Body of pancreas (tissue), 4 donors: ENCODE data around the gene IGSF9. TPM values are rescaled to one million over a fixed set of nuclear protein-coding genes. Genes with fewer than 3 reads are reported as not detected.

Experiments used
- ATAC-seq: fragments of 150-250 bp; one replicate; pipeline ENCODE4 v1.9.1; 2016
- DNase-seq, 4 donors: peaks; one replicate each; pipeline ENCODE4 v3.0.0-alpha.2; 2019
- H3K27ac ChIP-seq, 4 donors: fragments of 200-600 bp; sonication (generic); 1 replicate in 3 of 4; 2 replicates in 1 of 4; pipeline versions ENCODE4 v1.5.1 to v1.6.1; 2016 to 2019; ENCODE audit warnings: mild to moderate bottlenecking in 1 of 4, mixed read lengths in 1 of 4, moderate library complexity in 1 of 4
- H3K27me3 ChIP-seq, 2 donors: fragments of 200-600 bp; sonication (generic); one replicate each; pipeline ENCODE4 v1.6.0; 2016; ENCODE audit warnings: mild to moderate bottlenecking in 1 of 2
- H3K36me3 ChIP-seq, 2 donors: fragments of 200-600 bp; sonication (generic); replicated peaks in 1 of 2; 2 replicates each; pipeline ENCODE4 v1.5.1; 2016; ENCODE audit warnings: low read depth in 2 of 2; ENCODE audit not compliant: insufficient read depth in 1 of 2
- H3K4me1 ChIP-seq: fragments of 200-600 bp; sonication (generic); one replicate; pipeline ENCODE4 v1.6.0; 2016
- H3K4me3 ChIP-seq, 2 donors: fragments of 200-600 bp; sonication (generic); 1 replicate in 1 of 2; 2 replicates in 1 of 2; pipeline ENCODE4 v1.5.1; 2016 to 2019
- H3K9me3 ChIP-seq, 3 donors: fragments of 200-600 bp; sonication (generic); 1 replicate in 2 of 3; 2 replicates in 1 of 3; pipeline ENCODE4 v1.5.1; 2016
- CTCF ChIP-seq, 7 experiments: fragments of 450-650 bp in 4 of 7; fragments of 200-600 bp in 3 of 7; sonication (generic) in 3 of 7; IDR thresholded peaks; one replicate each; pipeline ENCODE4 v1.5.1; 2016 to 2019; ENCODE audit warnings: antibody characterized with exemption in 7 of 7
- POLR2A ChIP-seq, 3 donors: fragments of 450-650 bp; IDR thresholded peaks; one replicate each; pipeline ENCODE4 v1.6.1; 2016; ENCODE audit warnings: antibody characterized with exemption in 3 of 3, mild to moderate bottlenecking in 2 of 3
- WGBS, 2 donors: methylation state at CpG; one replicate each; pipeline ENCODE4 v1.1.5; 2017; 5-methylcytosine and 5-hydroxymethylcytosine counted together
- intact Hi-C: fragments of 100-400 bp; cut with DNase I; formaldehyde crosslinking; loops from one replicate; pipeline ENCODE4 v1.15.1; 2023
- total RNA-seq, 2 donors: library from RNA; depleted of rRNA; stranded (reverse); fragments of >200 nt; gene quantifications; one replicate each; pipeline ENCODE4 v1.1.0, GENCODE V29; 2016

Gene IGSF9
- total RNA-seq, 2 donors from 2014 or later = 2.3 to 4.9 TPM

DNA sequence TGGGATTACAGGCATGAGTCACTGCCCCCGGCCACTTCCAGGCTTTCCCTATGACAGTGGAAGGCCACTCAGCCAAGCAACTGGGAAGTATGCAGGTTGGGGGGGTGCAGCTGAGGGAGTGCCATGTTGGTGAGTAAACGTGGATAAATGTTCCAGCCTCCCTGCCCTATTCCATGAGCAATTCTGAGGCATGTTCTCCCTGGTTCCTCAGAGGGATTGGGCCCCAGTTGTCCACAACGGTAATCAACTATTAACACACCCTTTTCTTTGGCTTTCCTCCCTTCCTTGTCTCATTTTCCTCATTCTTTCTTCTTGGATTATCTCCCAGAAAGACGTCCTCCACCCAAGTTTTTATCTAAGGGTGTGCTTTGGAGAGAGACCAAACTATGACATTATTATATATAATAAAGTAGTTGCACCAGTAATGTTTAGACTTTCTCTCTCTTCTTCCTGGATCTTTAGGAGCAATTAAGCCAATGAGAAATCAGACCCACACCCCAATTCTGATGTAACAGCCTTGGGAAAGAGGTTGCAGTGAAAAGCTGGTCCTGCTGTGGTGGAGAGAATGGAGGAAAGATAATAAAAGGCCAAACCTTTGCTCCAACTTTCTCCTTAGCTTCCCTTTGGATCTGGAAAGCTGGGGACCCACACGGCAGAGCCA lies 15.4 kb upstream of the IGSF9 start:
- peak in 1 of 4 donors; percentile 39 for DNase-seq
- TF ChIP-seq CTCF (IDR thresholded peaks at IDR 0.05) (no peak), POLR2A (IDR thresholded peaks at IDR 0.05) (no peak)
- Histone ChIP-seq H3K36me3 (no peaks in the 10 kb centered on the region), H3K27ac (peak overlapping the region in 1 of 4 donors; percentile 10), H3K27me3 (no peaks in the 10 kb centered on the region), H3K9me3 (no peaks in the 10 kb centered on the region), H3K4me1 (peaks cover 18% of the 10 kb centered on the region), H3K4me3 (no peak overlapping the region)
- 46 to 49% methylated on average over 5 of the region's 5 CpGs for WGBS, 2 donors
- intact Hi-C loops = no loop called here
- peak; percentile 36 for ATAC-seq

DNA sequence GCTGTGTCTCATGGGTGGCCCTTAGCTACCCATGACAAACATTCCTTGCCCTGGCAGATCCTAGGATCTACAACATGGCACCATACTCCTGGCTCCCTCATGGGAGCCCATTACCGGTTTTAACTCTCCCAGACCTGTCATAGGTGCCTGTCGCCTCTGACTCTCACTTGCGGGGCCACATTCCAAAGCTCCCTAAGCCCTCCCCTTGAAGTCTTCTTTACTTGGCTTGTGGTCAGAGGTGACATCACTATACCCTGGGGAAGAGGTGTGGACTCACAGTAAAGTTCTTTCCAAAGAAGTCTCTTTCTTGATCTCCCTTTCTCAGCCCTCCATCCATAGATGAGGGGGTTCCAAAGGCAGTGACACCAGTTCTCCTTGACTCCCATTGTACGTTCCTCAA lies 14.0 kb upstream of the IGSF9 start:
- H3K9me3 ChIP-seq = no peaks in the 10 kb centered on the region
- TF ChIP-seq POLR2A (IDR thresholded peaks at IDR 0.05) (no peak), CTCF (IDR thresholded peaks at IDR 0.05) (no peak)
- 74% methylated on average over 3 to 4 of the region's 4 CpGs for WGBS, 2 donors
- peak overlapping the region in 1 of 4 donors; percentile 3 for H3K27ac ChIP-seq
- H3K36me3 ChIP-seq = no peaks in the 10 kb centered on the region
- ATAC-seq = peak; percentile 62
- peaks cover 18% of the 10 kb centered on the region for H3K4me1 ChIP-seq
- intact Hi-C loops = no loop called here
- no peak overlapping the region for H3K4me3 ChIP-seq
- no peaks in the 10 kb centered on the region for H3K27me3 ChIP-seq
- no peak for DNase-seq

GRCh38 chr1:159958719-159959380 lies 13.4 kb upstream of the IGSF9 start:
- Histone ChIP-seq H3K27ac (peak overlapping the region in 1 of 4 donors; percentile 3), H3K9me3 (no peaks in the 10 kb centered on the region), H3K4me3 (no peak overlapping the region), H3K36me3 (no peaks in the 10 kb centered on the region), H3K4me1 (peaks cover 18% of the 10 kb centered on the region), H3K27me3 (no peaks in the 10 kb centered on the region)
- intact Hi-C loops = no loop called here
- DNase-seq (no peak), ATAC-seq (no peak)
- TF ChIP-seq POLR2A (IDR thresholded peaks at IDR 0.05) (no peak), CTCF (IDR thresholded peaks at IDR 0.05) (no peak)
- 50 to 51% methylated on average over 3 of the region's 3 CpGs for WGBS, 2 donors

DNA sequence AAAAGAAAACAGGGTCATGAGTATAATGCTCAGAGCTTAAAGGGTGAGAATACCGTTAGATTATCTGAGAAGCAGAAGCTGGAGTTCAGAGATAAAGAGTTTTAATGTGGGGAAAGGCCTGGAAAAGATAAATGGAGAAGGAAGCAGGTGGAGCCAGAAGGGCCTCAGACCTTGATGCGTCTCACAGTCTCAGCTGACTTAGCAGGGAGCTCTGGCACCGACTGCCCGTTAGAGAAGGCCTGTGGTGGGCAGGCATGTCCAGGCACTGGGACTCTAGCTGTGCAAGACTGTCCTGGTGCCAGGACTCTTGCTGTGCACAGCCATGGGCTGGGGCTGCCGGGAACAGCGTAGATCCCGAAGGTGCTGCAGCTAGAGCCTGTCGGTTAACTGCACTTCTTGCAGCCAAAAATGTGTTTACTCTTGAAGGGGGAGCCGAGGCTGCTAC lies 12.4 kb upstream of the IGSF9 start:
- H3K27ac ChIP-seq = peak overlapping the region in 2 of 4 donors; percentile 56 to 60
- H3K4me3 ChIP-seq = no peak overlapping the region
- ATAC-seq = peak; percentile 71
- TF ChIP-seq POLR2A (IDR thresholded peaks at IDR 0.05) (no peak), CTCF (IDR thresholded peaks at IDR 0.05) (peak in 2 of 7 experiments; percentile 5 to 9)
- H3K27me3 ChIP-seq = no peaks in the 10 kb centered on the region
- no peaks in the 10 kb centered on the region for H3K9me3 ChIP-seq
- DNase-seq = peak; percentile 42 to 78 (median 56)
- WGBS, 2 donors = 4 to 14% methylated on average over 5 to 9 of the region's 9 CpGs
- no peaks in the 10 kb centered on the region for H3K36me3 ChIP-seq
- H3K4me1 ChIP-seq = peaks cover 18% of the 10 kb centered on the region
- intact Hi-C loops = no loop called here
